CD4-positive, alpha-beta T cell treated with Interleukin-12 subunit alpha and Interleukin-12 subunit beta, for 1 hour (primary cell): Measurements from ENCODE around the gene EFNA2.
A peak's percentile ranks its signal among the peaks of the same experiment; 100 is the strongest.
"Not testable (repeated sequence)": the region's sequence is repeated elsewhere in the genome, so short reads cannot be mapped to it uniquely, and the experiment has no call there.

ENCODE experiments used
- DNase-seq: peaks from one replicate; pipeline ENCODE4 v3.0.0-alpha.2; 2020

EFNA2 gene

GRCh38 chr19:1322198-1322981 lies 36.7 kb downstream of the EFNA2 start:
- no peak for DNase-seq

- DNase-seq: no peak
These were observed 38.7 kb downstream of the EFNA2 start for GRCh38 chr19:1324249-1324805.

DNA sequence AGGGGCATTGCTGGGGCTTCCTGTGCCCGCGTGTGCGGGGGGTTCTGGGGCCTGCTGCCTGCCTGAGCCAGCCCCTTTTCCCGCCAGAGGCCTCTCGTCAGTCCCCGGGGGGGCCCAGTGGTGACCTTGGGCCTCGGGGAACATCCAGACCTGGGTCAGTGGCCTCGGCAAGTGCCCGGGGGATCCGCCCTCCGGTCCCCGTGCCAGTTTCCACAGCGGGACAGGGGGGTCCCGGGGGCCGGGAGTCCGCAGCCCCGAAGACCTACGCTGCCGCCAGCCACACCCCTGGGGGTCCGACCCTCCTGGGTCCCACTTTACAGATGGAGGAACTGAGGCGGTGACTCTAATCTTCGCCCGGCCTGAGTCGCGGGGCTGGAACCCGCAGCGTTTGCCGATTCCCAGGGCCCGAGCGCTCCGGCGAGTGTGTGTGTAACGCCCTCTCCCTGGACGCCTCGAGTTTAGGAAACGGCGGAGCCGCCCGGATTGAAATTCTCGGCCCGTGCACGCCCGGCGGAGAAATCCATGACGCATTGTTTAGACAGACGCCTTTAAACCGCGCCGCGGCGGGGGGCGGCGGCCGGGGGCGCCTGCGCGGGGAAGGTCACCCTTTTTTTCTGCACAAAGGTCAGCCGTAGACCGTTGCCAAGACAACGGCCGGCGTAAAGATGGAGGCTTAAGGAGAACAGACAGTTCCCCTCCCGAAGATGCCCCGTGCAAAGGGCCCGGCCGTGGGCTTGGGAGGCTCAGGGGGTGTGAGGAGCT lies 39.3 kb downstream of the EFNA2 start:
- DNase-seq: peak; percentile 10

GRCh38 chr19:1325568-1326294 lies 40.1 kb downstream of the EFNA2 start:
- DNase-seq: no peak

DNA sequence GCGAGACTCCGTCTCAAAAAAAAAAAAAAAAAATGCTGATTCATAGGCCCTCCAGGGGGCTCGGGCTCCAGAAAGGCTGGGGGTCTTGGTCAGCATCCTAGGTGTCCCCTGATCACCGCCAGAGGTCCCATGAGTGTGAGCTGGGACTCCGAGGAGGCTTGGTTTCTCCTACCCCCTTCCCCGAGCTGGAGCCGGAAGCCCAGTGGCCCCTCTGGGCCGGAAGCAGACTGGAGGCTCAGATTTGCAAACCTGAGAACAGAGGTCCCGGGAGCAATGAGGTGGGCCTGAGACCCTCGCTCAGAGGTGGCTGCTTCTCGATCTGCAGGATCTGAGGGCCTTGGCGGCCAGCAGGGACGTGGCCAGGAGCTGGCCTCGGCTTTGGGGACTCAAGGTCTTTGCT lies 41.5 kb downstream of the EFNA2 start:
- DNase-seq: no peak

DNA sequence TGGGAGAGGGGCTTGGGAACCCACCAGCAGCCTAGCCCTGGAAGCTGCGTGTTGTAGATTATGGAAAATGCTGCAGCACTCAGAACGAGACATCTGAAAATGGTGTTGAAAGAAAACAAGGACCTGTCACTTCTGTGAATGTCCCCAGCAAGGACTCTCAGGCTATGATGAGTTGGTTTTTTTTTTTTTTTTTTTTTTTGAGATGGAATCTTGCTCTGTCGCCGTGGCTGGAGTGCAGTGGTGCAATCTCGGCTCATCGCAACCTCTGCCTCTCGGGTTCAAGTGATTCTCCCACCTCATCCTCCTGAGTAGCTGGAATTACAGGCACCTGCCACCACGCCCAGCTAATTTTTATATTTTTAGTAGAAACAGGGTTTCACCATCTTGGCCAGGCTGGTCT lies 46.5 kb downstream of the EFNA2 start:
- DNase-seq: not testable (repeated sequence)

GRCh38 chr19:1336079-1336684 lies 50.5 kb downstream of the EFNA2 start:
- no peak for DNase-seq

GRCh38 chr19:1340681-1341469 lies 55.2 kb downstream of the EFNA2 start:
- no peak for DNase-seq

DNA sequence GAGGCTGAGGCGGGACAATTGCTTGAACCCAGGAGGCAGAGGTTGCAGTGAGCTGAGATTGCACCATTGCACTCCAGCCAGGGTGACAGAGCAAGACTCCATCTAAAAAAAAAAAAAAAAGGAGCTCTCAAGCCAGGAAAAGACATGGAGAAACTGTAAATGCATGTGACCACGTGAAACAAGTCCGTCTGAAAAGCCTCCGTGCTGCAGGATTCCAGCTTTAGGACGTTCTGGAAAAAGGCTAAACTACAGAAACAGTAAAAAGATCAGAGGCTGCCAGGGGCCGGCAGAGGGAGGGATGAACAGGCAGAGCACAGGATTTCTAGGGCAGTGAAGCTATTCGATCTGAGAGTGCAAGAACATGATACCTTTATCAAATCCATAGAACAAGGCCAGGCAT lies 57.4 kb downstream of the EFNA2 start:
- no peak for DNase-seq

GRCh38 chr19:1349211-1349610 lies 63.5 kb downstream of the EFNA2 start:
- DNase-seq: no peak

GRCh38 chr19:1350867-1351266 lies 65.2 kb downstream of the EFNA2 start:
- DNase-seq: no peak
